ENCODE measurements around the gene TMEM252.

The TMEM252 gene, protein sequence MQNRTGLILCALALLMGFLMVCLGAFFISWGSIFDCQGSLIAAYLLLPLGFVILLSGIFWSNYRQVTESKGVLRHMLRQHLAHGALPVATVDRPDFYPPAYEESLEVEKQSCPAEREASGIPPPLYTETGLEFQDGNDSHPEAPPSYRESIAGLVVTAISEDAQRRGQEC

DNA sequence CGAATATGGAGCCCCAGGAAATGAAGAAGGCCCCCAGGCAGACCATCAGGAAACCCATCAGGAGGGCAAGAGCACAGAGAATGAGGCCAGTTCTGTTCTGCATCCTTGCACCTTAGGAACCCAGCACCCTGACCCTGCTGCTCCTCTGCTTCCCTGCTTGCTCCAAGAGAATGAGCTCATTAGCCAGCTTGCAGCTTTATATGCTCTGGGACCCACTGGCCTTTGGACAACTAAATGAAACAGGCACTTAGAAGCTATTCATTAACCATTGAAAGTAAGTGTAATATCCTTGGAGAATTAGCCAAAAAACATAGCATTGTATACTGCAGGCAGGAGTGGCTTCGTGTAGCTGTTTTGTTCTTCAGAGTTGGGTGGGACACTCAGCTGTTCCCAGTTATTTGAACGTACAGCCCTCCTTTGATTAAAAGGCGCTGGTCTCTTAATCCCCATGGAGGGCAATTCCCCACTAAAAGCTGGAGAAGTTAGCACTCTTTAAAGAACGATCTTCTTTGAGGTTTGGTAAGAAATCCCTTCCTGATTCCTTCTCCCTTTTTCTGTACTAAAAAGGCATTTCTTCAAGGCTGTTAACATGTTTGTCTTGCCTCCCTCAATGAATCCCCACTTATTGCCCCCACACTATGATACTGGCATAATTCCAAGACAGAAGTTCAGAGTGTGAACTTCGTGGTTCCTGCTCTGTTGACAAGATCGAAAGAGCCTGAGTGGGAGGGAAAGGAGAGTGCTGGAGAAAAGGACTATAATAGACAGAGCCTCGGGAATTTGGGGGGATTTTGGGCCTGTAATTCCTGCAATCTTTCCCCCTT is at the start of gene TMEM252:
Gene TMEM252, minus strand, starts transcription at position 172 of the 824 bp plus-strand sequence. Its CDS starts 69 bp downstream, at position 103.
- Histone ChIP-seq H3K9ac (ENCODE audit: low read length) (no peak within 1 kb of the TSS), H3K36me3 (ENCODE audit: control insufficient read depth, insufficient read depth, low read length) (no peaks in the 10 kb centered on the region), H3K4me1 (ENCODE audit: control insufficient read depth, insufficient read depth, low read length) (no peaks in the 10 kb centered on the region), H3K27ac (ENCODE audit: low read depth, low read length) (no peak within 1 kb of the TSS), H3K27me3 (ENCODE audit: control insufficient read depth, insufficient read depth, low read length) (peaks cover 73% of the 10 kb centered on the region), H3K4me3 (ENCODE audit: low read depth, low read length) (no peak within 1 kb of the TSS), H3K9me3 (ENCODE audit: control insufficient read depth, insufficient read depth, low read depth, low read length) (no peaks in the 10 kb centered on the region)

DNA sequence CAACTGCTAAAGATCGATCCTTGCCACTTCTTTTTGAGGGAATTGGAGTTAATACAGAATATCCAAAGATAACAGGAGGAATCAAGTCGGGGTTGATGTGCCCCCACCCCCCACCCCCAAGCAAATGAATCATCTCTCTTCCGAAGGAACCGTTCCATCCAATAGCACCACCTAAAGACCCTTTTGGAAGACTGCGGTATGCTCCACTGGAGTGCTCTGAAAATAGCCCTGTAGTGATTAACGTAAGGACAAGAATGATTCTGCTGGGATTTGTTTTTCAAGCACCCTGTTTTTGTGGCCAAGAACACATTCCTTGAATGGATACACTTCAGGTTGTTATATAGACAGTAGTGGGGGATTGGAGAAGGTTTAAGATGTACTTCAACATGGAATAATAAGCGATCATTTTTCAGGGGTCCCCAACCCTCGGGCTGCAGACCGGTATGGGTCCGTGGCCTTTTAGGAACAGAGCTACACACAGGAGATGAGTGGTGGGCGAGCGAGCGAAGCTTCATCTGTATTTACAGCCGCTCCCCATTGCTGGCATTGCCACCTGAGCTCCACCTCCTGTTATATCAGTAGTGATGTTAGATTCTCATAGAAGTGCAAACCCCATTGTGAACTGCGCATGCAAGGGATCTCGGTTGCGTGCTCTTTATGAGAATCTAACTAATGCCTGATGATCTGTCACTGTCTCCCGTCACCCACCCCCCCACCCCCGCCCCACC is 44.5 kb upstream of the TMEM252 start:
- Histone ChIP-seq H3K9me3 (ENCODE audit: control insufficient read depth, insufficient read depth, low read depth, low read length) (peaks cover 2% of the 10 kb centered on the region; the same call in 1 of the 2 replicates), H3K9ac (ENCODE audit: low read length) (no peak overlapping the region), H3K27me3 (ENCODE audit: control insufficient read depth, insufficient read depth, low read length) (no peaks in the 10 kb centered on the region; the same call in 1 of the 2 replicates), H3K27ac (ENCODE audit: low read depth, low read length) (no peak overlapping the region), H3K4me1 (ENCODE audit: control insufficient read depth, insufficient read depth, low read length) (no peaks in the 10 kb centered on the region), H3K4me3 (ENCODE audit: low read depth, low read length) (no peak overlapping the region), H3K36me3 (ENCODE audit: control insufficient read depth, insufficient read depth, low read length) (no peaks in the 10 kb centered on the region)

DNA sequence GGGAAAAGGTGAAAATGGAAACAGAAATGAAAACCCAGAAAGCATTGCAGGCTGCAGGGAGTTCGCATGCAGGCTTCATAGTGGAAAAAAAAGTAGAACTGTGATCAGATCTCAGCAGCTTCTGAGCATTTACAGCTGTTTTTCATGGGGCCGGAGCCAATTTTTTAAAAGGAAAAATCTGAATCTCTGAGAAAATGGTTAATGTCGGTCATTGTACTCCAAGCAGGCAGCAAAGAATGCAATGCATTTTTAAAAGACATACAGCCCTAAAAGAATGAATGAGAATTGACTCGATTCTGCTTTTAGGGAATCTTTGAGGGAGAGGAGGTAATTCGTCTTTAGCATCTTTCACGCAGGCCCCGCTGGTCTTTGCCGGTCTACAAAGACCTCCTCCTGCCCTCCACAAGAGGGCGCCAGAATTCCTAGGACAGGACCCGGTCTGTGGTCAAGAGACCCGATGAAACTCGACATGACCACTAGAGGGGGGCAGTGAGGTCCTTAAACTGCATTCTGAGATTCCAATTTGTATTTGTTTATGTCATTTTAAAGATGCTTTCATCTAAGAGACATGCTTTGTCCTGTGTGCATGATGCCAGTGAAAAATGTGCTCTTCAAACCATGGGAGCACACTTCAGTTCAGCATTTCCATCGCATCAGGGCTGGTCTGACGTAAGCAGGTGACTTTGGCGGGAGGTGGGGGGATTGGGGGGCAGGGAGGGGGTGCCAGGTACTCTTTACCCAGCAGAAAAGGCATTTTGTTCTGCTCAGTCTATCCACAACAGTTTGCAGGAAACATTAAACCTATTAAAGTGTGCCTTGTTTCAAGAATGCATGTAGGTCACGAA is 43.7 kb upstream of the TMEM252 start:
- Histone ChIP-seq H3K9me3 (ENCODE audit: control insufficient read depth, insufficient read depth, low read depth, low read length) (peaks cover 2% of the 10 kb centered on the region; the same call in 1 of the 2 replicates), H3K9ac (ENCODE audit: low read length) (no peak overlapping the region), H3K27me3 (ENCODE audit: control insufficient read depth, insufficient read depth, low read length) (no peaks in the 10 kb centered on the region; the same call in 1 of the 2 replicates), H3K4me3 (ENCODE audit: low read depth, low read length) (no peak overlapping the region), H3K36me3 (ENCODE audit: control insufficient read depth, insufficient read depth, low read length) (no peaks in the 10 kb centered on the region), H3K4me1 (ENCODE audit: control insufficient read depth, insufficient read depth, low read length) (no peaks in the 10 kb centered on the region), H3K27ac (ENCODE audit: low read depth, low read length) (no peak overlapping the region)

DNA sequence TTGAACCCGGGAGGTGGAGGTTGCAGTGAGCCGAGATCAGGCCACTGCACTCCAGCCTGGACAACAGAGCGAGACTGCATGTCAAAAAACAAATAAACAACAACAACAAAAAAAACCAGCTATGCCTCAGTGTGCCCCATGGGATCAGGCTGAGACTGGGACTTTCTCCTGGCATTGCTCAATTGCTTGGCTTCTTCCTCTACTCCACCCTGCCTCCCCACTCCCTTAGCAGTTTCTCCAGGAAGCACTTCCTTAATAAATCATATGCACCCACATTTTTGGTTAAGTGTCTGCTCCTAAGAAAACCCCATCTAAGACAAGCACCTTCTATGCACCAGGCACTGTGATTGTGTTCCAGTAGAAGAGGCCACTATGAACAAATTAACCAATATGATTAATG is 41.0 kb upstream of the TMEM252 start:
- H3K9me3 ChIP-seq (ENCODE audit: control insufficient read depth, insufficient read depth, low read depth, low read length): no peaks in the 10 kb centered on the region
- no peak overlapping the region for H3K4me3 ChIP-seq (ENCODE audit: low read depth, low read length)
- no peaks in the 10 kb centered on the region for H3K4me1 ChIP-seq (ENCODE audit: control insufficient read depth, insufficient read depth, low read length)
- peaks cover under 1% of the 10 kb centered on the region; the same call in 1 of the 2 replicates for H3K27me3 ChIP-seq (ENCODE audit: control insufficient read depth, insufficient read depth, low read length)
- no peaks in the 10 kb centered on the region for H3K36me3 ChIP-seq (ENCODE audit: control insufficient read depth, insufficient read depth, low read length)
- H3K27ac ChIP-seq (ENCODE audit: low read depth, low read length): no peak overlapping the region
- no peak overlapping the region for H3K9ac ChIP-seq (ENCODE audit: low read length)

DNA sequence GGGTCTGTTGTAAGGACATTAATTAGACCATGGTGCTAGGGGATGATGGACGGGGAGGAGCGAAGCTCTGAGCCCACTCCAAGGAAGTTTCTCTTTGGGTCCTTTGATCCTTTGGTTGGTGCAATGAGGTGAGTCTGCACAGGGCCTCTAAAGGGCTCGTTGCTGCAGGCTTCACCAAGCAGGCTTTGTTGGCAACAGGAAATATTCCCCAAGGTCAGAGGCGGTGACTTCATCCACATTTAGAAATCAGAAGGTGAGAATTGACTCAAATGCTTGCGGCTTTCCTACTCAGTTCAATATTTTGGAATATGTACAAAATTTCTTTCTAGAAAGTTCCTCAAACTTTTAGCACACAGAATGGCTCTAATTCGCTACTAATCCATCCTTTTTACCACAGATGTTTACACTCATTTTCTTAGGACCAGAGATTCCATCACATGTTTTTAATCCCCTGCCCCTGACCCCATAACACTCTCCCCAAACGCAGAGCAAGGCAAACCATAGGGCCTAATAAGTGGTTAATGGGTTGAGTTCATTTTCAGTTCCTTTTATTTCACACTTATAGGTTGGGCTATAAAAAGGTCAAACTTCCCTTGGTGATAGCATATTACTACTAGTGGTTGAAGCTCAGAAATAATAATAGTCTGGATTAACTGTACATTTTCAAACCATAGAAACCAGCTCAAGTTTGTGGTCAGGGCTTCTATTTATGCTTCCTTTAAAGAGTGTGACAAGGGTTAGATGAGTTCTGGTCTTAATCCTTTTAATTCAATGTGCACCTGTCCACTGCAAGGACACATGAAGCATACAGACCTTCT is 37.3 kb upstream of the TMEM252 start:
- no peaks in the 10 kb centered on the region for H3K36me3 ChIP-seq (ENCODE audit: control insufficient read depth, insufficient read depth, low read length)
- no peak overlapping the region for H3K9ac ChIP-seq (ENCODE audit: low read length)
- H3K4me3 ChIP-seq (ENCODE audit: low read depth, low read length): no peak overlapping the region
- no peaks in the 10 kb centered on the region for H3K9me3 ChIP-seq (ENCODE audit: control insufficient read depth, insufficient read depth, low read depth, low read length)
- no peak overlapping the region for H3K27ac ChIP-seq (ENCODE audit: low read depth, low read length)
- peaks cover 3% of the 10 kb centered on the region for H3K27me3 ChIP-seq (ENCODE audit: control insufficient read depth, insufficient read depth, low read length)
- no peaks in the 10 kb centered on the region for H3K4me1 ChIP-seq (ENCODE audit: control insufficient read depth, insufficient read depth, low read length)

DNA sequence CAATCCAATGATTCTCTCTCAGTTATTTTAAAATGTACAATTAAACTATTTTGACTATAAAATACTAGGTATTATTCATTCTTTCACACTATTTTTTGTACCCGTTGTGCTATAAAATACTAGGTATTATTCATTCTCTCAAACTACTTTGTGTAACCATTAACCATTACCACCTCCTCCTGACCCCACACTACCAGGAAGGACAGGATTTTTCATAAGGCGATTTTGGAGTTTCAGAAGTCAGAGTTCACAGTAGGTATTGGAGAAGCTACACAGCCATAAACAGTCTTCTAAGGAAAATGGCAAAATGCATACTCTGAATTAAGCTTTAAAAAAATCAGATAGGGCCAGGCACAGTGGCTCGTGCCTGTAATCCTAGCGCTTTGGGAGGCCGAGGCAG is 35.1 kb upstream of the TMEM252 start:
- Histone ChIP-seq H3K9me3 (ENCODE audit: control insufficient read depth, insufficient read depth, low read depth, low read length) (no peaks in the 10 kb centered on the region), H3K27ac (ENCODE audit: low read depth, low read length) (no peak overlapping the region), H3K9ac (ENCODE audit: low read length) (no peak overlapping the region), H3K27me3 (ENCODE audit: control insufficient read depth, insufficient read depth, low read length) (peaks cover 3% of the 10 kb centered on the region), H3K4me3 (ENCODE audit: low read depth, low read length) (no peak overlapping the region), H3K36me3 (ENCODE audit: control insufficient read depth, insufficient read depth, low read length) (no peaks in the 10 kb centered on the region), H3K4me1 (ENCODE audit: control insufficient read depth, insufficient read depth, low read length) (no peaks in the 10 kb centered on the region)

DNA sequence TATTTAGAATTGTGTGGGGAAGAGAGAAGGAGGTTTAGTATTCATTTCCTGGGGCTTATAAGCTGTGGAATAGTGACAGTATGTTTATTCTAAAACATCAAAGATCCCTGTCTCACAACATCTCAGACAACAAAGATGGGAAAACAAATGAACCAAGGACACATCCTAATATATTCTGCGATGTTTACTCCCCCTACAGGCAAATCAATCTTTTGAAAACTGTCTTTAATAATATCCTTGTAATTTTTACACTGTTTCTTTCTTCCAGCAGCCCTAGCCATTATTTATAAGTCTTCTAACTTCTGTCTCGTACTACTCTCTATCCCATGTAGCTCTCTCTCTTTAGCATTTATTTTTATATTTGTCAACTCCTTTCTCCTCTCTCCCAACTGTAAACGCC is 33.5 kb upstream of the TMEM252 start:
- Histone ChIP-seq H3K9ac (ENCODE audit: low read length) (no peak overlapping the region), H3K4me1 (ENCODE audit: control insufficient read depth, insufficient read depth, low read length) (no peaks in the 10 kb centered on the region), H3K27ac (ENCODE audit: low read depth, low read length) (no peak overlapping the region), H3K4me3 (ENCODE audit: low read depth, low read length) (no peak overlapping the region), H3K36me3 (ENCODE audit: control insufficient read depth, insufficient read depth, low read length) (no peaks in the 10 kb centered on the region), H3K9me3 (ENCODE audit: control insufficient read depth, insufficient read depth, low read depth, low read length) (no peaks in the 10 kb centered on the region), H3K27me3 (ENCODE audit: control insufficient read depth, insufficient read depth, low read length) (peaks cover 7% of the 10 kb centered on the region)

DNA sequence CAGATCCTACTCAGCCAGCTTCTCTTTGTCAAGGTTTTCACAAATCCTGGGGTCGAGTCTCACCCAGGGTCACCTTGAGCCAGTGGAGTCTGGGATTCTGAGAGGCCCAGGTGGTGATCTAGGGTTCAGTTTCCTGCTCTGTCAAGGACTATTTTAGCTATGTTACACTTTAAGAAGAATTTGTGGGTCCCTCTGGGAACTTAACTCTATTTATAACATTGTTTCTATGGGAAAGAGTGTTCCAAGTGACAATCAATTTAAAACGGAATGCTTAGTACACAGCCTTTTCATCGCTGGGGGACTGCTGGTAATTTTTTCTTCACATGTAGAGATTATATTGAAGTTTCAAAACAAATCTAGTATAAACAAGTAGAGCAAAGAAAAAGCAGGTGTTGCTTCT is 26.9 kb upstream of the TMEM252 start:
- no peak overlapping the region for H3K9ac ChIP-seq (ENCODE audit: low read length)
- H3K4me3 ChIP-seq (ENCODE audit: low read depth, low read length): no peak overlapping the region
- no peaks in the 10 kb centered on the region for H3K9me3 ChIP-seq (ENCODE audit: control insufficient read depth, insufficient read depth, low read depth, low read length)
- H3K27me3 ChIP-seq (ENCODE audit: control insufficient read depth, insufficient read depth, low read length): peaks cover 33% of the 10 kb centered on the region
- H3K27ac ChIP-seq (ENCODE audit: low read depth, low read length): no peak overlapping the region
- H3K4me1 ChIP-seq (ENCODE audit: control insufficient read depth, insufficient read depth, low read length): peaks cover 5% of the 10 kb centered on the region
- no peaks in the 10 kb centered on the region for H3K36me3 ChIP-seq (ENCODE audit: control insufficient read depth, insufficient read depth, low read length)

DNA sequence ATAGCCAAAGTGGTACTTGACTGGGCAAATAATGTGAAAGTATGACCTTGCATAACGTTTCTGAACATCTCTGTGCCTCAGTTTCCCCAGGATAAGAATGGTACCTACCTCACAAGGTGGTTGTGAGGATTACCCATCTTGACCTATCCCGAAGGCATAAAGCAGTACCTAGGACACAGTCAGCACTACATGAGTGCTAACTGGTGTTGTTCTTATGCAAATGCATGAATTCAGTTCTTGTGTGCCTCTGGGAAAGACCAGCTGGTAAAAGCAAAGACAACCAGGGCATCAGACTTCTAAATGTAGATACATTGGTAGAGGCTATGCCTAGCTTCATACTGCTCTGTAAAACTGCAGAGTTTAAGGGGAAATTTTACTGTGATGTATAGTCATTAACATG is 21.8 kb upstream of the TMEM252 start:
- no peak overlapping the region for H3K4me3 ChIP-seq (ENCODE audit: low read depth, low read length)
- H3K27ac ChIP-seq (ENCODE audit: low read depth, low read length): no peak overlapping the region
- peaks cover 17% of the 10 kb centered on the region for H3K4me1 ChIP-seq (ENCODE audit: control insufficient read depth, insufficient read depth, low read length)
- H3K9ac ChIP-seq (ENCODE audit: low read length): no peak overlapping the region
- H3K27me3 ChIP-seq (ENCODE audit: control insufficient read depth, insufficient read depth, low read length): peaks cover 45% of the 10 kb centered on the region
- no peaks in the 10 kb centered on the region for H3K36me3 ChIP-seq (ENCODE audit: control insufficient read depth, insufficient read depth, low read length)
- no peaks in the 10 kb centered on the region for H3K9me3 ChIP-seq (ENCODE audit: control insufficient read depth, insufficient read depth, low read depth, low read length)

Data from HUES6 (cell line).